Peyer's patch (tissue), 4 donors: ENCODE measurements around the gene MYO3B.

Experiments
- CTCF ChIP-seq, 6 experiments: fragments of 450-650 bp in 4 of 6; fragments of 200-600 bp in 2 of 6; sonication (generic) in 1 of 6; IDR thresholded peaks; one replicate each; pipeline ENCODE4 v1.5.1; 2017 to 2019; ENCODE audit warnings: antibody characterized with exemption in 6 of 6, mild to moderate bottlenecking in 3 of 6, moderate library complexity in 1 of 6
- POLR2A ChIP-seq, 2 donors: fragments of 450-650 bp; IDR thresholded peaks; one replicate each; pipeline ENCODE4 v1.5.1; 2017; ENCODE audit warnings: antibody characterized with exemption in 2 of 2, mild to moderate bottlenecking in 2 of 2, moderate library complexity in 2 of 2

- no peak for TF ChIP-seq CTCF (IDR thresholded peaks at IDR 0.05)
- TF ChIP-seq POLR2A (IDR thresholded peaks at IDR 0.05) = no peak
Observed at GRCh38 chr2:170354388-170354787, 176.4 kb downstream of the MYO3B start.
